GF-D8 (cell line): ENCODE results near the gene TMEM222.
A peak's percentile ranks its signal among the peaks of the same experiment; 100 is the strongest.

Source experiments
- DNase-seq: peaks from one replicate; lab custom pipeline; 2025; lab: John Stamatoyannopoulos, UW

The TMEM222 gene

GRCh38 chr1:27359822-27360158 lies 37.8 kb downstream of the TMEM222 start:
- no peak for DNase-seq

- no peak for DNase-seq
Measured at GRCh38 chr1:27360159-27361043, 38.4 kb downstream of the TMEM222 start.

- DNase-seq: no peak
Measured at GRCh38 chr1:27361044-27361402, 39.1 kb downstream of the TMEM222 start.

DNA sequence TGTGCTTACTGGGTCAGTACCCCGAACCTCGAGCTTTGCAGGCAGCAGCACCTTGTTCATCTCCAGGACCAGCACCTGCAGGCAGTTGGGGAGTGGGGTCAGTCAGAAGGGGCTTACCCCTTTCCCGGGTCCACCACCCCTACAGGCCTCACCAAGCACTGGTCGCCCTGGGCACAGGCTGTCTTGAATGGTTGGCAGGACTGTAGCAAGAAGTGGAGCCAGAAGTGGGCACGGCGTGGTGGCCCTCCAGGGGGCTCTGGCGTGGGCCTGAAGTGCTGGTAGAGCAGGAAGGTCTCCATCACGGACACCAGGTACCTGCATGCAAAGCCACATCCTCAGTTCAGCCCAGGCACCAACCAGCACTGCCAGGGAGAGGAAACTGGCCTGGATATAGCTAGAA lies 39.6 kb downstream of the TMEM222 start:
- no peak for DNase-seq

DNA sequence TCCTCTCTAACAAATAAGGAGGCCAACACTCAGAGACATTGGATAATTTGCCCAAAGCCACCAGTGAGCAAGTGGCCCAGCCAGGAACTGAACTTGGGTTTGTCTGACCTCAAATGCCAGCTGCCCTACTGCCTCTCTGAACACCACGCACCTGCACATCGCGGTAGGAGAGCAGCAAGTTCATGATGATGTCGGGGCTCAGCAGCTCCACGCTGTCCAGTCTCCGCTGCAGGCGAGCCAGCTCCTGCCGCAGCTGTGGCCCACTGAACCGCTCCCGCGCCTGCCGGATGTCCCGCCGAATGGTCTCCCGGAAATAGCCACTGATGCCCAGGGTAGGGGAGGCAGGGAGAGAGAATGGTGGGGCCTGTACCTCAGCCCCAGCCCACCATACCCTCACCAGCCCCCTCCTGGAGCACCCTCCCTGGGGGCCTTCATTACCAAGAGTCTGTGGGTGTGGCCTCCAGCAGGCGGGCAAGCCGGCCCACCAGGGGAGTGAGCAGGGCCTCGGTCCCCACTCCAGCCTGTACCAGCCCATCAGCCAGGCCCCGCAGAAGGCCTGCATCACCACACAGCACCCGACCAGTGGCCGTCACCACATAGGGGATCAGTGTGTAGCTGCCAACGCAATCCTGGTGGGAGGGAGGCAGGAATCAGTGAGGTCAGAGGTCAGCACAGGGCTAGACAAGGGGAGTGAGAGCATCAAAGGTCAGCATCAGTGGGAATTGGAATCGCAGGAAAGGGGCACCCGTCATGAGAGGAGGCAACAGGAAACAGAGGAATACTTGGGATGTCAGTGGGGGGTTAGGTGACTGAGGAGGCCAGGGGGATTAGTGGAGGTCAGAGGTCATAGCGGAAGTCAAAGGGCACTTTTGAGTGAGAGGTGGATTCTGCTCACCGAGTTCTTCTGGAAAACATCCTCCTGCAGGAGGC lies 42.1 kb downstream of the TMEM222 start:
- DNase-seq: no peak

DNA sequence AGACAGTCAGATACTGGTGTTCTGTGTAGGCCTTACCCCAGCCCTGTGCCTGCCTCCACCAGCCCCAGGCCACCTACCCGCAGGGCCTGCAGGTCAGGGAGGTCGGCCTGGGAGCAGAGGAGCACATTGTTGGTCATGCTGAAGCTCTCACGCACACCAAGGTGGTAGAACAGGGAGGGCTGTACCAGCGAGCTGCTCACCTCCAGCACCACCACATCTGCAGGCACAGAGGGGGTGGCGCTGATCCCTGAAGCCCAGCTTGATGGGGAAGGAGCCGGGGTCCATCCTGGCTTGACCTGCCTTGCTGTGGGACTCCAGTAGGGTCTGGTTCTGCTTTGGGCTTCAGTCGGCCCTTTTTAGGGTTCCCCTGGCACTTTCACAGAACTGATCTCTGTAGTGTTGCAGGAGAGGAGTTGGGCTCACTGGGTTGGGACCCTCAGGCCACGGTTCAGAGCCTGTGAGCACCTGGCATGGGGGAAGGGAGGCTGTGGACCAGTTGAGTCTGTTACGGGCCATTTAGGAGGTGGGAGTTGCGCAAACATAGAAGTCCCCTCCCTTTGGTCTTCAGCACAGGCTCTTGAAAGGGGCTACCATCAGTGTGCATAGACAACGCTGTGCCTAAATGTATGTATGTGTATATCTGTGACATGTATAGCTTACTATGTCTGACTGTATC lies 42.9 kb downstream of the TMEM222 start:
- DNase-seq: no peak

- DNase-seq: peak; percentile 17
Measured at GRCh38 chr1:27365372-27366112, 43.6 kb downstream of the TMEM222 start.

DNA sequence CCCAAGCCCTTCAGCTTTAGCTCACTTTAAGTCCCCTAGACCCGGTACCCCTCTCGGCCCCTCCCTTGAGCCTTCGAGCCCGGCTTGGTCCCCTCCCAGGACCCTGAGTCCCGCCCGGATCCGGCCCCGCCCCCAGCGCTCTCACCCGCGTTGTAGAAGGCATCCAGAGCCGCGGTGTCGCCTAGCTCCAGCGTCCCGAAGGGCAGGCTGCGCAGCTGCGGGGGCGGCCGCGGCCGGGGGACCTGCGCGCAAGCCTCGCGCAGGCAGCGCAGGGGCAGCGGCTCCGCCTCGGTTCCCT lies 44.1 kb downstream of the TMEM222 start:
- no peak for DNase-seq

GRCh38 chr1:27366411-27367159 lies 44.6 kb downstream of the TMEM222 start, which contains the start of gene MAP3K6:
Gene MAP3K6 (minus strand): TSS chr1:27366961. CDS start chr1:27366597, 364 bp downstream.
- DNase-seq: peak; percentile 7

DNA sequence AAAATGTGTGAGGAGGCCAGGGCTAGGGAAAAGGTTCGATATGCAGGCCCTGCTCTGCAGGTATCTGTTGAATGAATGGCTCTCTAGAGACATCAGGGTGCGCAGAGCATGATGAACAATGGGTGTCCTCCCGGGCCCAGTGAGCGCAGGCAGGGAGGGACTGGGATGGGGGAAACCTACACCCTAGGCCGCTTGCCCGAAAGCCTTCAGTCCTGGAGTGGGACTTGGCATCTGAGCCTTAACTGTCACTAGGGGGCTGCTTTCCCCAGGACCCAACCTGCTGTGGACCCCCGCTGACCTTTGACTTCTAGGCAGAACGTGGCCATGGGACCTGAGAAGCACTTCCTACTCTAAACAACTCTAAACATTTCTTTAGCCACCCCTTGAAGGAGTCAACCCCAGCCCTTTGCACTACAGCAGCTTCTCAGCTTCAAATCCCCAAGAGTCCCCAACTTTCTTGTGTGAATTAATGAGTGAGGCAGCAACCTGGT lies 45.2 kb downstream of the TMEM222 start:
- no peak for DNase-seq

- peak; percentile 60 for DNase-seq
Measured at GRCh38 chr1:27368869-27369582, 47.1 kb downstream of the TMEM222 start.

GRCh38 chr1:27372022-27372807 lies 50.3 kb downstream of the TMEM222 start:
- DNase-seq: no peak

DNA sequence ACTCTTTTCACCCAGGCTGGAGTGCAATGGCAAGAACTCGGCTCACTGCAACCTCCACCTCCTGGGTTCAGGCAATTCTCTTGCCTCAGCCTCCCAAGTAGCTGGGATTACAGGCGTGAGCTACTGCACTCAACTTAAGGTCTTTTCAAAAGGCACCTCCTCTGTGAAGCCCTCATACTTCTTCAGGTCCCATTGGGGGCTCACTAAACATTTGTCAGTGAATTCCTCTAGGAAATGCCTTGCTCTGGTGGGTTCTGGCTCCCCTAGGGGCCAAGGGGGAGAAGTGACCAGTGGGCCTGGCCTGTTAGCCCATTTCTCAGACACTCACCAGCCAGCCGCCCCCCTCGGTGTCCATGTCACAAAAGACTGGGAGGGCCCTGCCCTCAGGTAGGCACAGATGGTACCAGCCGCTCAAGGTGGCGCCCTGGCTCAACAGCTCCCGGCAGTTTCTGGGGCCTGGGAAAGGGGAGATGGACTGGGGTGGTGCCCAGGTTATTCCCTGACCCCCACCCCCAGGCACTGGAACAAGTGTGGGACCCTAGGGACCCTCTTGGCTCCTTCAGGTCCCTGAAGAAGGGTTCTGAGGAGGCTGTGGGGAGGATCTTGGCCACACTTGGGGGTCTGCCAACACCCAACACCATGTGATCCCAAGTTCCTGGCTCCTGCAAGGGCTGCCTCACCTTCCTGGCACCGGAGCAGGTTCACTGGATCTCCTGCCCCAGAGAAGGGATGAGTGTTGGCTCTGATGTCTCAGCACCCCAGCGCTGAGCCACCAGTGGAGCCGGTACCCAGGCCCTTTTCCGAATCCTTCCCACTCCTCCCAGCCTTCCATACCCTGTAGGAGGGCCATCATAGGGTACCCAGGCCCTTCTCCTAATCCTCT lies 51.1 kb downstream of the TMEM222 start:
- DNase-seq: no peak

DNA sequence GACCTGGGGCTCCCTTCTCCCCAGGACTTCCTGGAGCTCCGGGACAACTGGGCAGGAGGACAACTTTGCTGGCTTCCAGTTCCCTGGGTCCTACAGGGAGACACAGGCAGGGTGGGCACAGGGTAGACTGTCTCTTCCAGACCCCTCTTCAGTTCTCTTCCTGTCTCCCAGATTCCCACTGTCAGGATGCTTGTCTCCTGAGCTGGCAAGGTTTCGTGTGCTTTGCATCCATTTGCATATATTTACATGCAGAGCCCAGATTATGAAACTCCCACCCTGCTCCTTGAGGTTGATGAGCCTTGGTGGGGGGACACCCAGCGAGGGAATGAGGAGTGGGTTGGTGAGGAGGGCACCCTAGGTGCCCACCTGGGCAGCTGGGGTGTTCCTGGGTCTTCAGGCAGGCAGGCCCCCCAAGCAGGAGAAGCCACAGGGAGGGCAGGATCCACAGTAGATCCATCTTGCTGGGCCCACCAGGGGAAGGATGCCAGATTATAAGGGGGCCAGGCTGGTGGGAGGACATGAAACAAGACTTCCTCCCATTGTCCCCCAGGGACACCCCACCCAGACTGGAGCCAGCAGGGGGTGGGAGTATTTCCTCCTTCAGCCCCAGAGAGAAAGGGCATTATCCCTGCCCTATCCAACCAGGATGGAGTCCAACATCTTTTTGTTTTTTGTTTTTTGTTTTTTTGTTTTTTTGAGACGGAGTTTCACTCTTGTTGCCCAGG lies 52.6 kb downstream of the TMEM222 start, which contains the start of gene FCN3:
FCN3 (minus strand) TSS at position 463 of the 725 bp plus-strand sequence; CDS start at position 457, 6 bp downstream.
- no peak for DNase-seq

GRCh38 chr1:27377760-27378495 lies 56.0 kb downstream of the TMEM222 start:
- no peak for DNase-seq

GRCh38 chr1:27379564-27380122 lies 57.7 kb downstream of the TMEM222 start:
- DNase-seq: no peak

- no peak for DNase-seq
Measured at GRCh38 chr1:27380224-27380623, 58.3 kb downstream of the TMEM222 start.
